GM13977 (cell line): ENCODE measurements around the gene RRBP1.
"Not testable (repeated sequence)": the region's sequence is repeated elsewhere in the genome, so short reads cannot be mapped to it uniquely, and the experiment has no call there.

ENCODE experiments used
- DNase-seq: peaks from one replicate; pipeline ENCODE4 v3.0.0; 2012; ENCODE audit warnings: low spot score
- CTCF ChIP-seq: IDR thresholded peaks from 2 replicates; pipeline ENCODE4 v1.5.1; 2012; ENCODE audit warnings: mild to moderate bottlenecking, control low read depth; ENCODE audit not compliant: insufficient read depth; ENCODE audit errors: extremely low read depth, missing control alignments
- in situ Hi-C: fragments of 300-500 bp; cut with MboI; formaldehyde crosslinking; loops from one replicate; pipeline ENCODE4 v1.12.0; 2022; ENCODE audit warnings: low sequenced_read_pairs, low pct_unique_long_range_greater_than_20kb, mixed read lengths, inconsistent platforms; ENCODE audit not compliant: unreplicated experiment

The RRBP1 gene

GRCh38 chr20:17709361-17710293, 27.6 kb upstream of the RRBP1 start:
- no peak for DNase-seq
- in situ Hi-C loops: no loop called here
- no peak for TF ChIP-seq CTCF

- TF ChIP-seq CTCF: no peak
- in situ Hi-C loops: no loop called here
- no peak for DNase-seq
These were observed 26.8 kb upstream of the RRBP1 start for GRCh38 chr20:17708675-17709360.

- in situ Hi-C loops, DNase-seq: not testable (repeated sequence)
These were observed 25.9 kb upstream of the RRBP1 start for GRCh38 chr20:17707951-17708350.

- in situ Hi-C loops: no loop called here
- DNase-seq: no peak
- no peak for TF ChIP-seq CTCF
These were observed 24.6 kb upstream of the RRBP1 start for GRCh38 chr20:17706632-17707031.

- in situ Hi-C loops: no loop called here
- no peak for DNase-seq
- no peak for TF ChIP-seq CTCF
These were observed 23.9 kb upstream of the RRBP1 start for GRCh38 chr20:17705916-17706315.

GRCh38 chr20:17704589-17705317, 22.7 kb upstream of the RRBP1 start:
- no peak for TF ChIP-seq CTCF
- in situ Hi-C loops: no loop called here
- no peak for DNase-seq
